COR-L47 (cell line): ENCODE results near the gene TTC24.
"Not testable (repeated sequence)": the region's sequence is repeated elsewhere in the genome, so short reads cannot be mapped to it uniquely, and the experiment has no call there.

ENCODE experiments used
- DNase-seq: peaks from one replicate; lab custom pipeline; 2025; lab: John Stamatoyannopoulos, UW

The TTC24 gene

DNA sequence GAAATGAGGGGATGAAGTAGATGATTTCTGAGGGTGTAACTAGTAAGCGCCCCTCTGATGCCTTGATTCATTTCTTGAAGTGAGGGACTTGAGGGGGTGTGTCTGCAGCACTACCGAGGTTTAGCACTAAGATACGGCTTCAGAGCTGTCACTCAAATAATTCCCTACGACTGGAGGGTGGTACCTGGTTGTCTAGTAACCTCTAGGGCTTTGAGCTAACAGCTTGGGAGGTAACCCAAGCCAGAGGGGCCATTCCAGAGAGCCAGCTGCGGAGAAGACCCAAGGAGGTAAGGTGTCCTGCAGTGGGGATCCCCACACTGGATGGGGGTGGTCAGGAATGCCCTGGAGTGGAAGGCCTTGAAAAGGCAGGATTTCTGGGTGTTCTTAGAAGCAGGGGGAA, at the start of gene TTC24:
Gene TTC24 (plus strand): TSS at position 252 of the 400 bp plus-strand sequence. CDS start 1,642 bp downstream, outside the sequence.
- no peak for DNase-seq

DNA sequence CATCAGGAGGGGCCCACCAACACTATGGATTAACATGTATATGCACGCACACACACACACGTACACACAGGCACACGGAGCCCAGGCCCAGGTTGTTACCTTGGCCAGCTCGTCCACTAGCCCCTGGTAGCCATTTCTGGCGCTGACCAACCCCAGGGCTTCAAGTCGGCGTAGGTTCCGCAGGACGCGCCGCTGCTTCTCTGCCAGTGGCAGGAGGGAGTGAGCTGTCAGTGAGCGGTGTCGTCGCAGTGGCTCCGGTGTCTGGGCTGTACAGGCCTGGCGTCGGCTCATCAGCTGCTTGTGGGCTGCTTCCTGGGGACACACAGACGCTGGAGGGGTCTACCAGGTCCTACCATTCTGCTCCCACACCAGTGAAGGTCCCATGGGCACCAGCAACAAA, 49.5 kb upstream of the TTC24 start:
- no peak for DNase-seq

DNA sequence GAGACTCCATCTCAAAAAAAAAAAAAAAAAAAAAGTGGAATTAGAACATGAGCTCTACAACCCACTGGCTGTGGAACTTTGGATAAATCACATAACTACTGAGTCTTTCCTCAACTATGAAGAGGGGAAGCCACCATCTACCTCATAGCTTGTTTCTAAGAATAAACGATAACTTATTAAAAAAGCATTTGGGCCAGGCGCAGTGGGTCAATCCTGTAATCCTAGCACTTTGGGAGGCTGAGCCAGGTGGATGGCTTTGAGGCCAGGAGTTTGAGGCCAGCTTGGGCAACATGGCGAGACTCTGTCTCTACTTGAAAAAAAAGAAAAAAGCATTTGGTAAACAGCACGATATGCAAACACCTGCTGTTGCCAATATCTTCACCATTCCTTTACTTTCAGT, 47.1 kb upstream of the TTC24 start:
- DNase-seq, result no peak

DNA sequence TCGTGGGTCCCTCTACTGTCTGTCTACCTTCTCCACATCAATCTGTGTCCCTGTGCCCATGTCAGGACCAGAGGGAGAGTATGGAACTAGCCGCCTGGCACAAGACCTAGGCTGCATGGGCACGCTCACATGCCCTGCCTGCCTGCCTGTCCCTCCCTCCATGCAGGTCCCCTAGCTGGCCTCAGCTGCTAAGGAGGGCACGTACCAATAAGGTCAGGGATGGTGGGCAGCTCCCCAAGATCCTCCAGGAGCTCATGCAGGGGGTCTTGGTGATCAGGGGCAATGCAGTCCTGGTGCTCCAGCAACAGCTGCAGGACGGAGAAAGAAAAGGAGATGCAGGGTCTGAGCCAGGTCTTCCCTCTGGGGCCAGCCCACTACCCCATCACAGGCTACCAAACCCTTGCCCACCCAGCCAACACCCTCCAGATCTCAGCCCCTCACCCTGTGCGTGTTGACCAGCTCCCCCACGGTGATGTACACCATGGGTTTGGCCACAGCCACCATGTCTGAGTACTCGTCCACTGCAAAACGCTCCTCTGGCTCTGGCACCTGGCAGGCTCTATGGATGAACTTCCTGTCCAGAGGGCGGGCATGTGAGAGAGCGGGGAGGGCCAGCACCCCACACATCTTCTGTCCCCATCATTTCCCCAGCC, 45.8 kb upstream of the TTC24 start:
- no peak for DNase-seq

DNA sequence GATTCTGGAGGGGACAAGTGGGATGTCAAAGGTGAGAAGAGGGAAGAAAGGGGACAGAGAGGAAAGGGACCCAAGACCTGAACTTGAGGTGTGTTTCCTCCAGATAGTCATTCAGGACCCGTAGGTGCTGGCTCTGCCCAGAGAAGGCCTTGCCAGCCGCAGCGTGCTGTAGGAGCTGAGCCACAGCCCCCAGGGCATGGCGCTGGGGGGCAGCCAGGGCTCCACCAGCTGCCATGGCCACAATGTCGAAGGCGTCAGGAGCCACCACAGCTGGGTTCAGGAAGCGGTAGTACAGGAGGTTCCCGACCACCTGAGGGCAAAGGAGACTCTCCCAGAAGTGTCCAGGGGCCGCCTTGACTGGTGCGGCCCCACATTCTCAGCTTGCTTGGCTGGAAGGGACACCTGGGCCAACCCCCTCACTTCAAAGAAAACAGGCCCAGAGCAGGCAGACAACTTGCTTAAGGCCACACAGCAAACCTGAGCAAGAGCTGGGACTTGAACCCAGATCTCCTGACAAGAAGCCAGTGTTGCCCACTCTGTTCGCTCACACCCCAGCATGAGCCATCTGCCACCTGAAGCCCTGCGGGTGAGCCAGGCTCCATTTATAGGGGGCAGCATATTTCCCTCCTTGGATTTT, 45.0 kb upstream of the TTC24 start:
- DNase-seq, result no peak

DNA sequence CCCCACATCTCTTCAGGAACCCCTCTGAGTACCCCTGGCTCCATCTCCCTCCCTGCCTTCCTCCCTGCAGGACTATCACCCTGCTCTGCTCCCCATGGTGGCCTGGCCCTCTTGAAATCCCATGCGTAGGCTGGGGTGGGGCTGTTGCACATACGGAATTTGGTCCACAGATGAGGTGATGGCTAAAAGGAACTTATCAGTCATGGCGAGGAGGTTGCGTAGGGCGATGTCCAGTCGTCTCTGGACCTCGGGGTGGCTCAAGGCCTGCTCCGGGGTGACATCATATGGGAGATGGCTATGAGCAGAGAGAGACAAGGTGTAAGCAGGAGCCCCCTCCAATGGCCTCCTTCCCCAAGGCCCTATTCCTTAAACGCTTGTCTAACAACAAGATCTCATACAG, 42.5 kb upstream of the TTC24 start:
- DNase-seq, result no peak

DNA sequence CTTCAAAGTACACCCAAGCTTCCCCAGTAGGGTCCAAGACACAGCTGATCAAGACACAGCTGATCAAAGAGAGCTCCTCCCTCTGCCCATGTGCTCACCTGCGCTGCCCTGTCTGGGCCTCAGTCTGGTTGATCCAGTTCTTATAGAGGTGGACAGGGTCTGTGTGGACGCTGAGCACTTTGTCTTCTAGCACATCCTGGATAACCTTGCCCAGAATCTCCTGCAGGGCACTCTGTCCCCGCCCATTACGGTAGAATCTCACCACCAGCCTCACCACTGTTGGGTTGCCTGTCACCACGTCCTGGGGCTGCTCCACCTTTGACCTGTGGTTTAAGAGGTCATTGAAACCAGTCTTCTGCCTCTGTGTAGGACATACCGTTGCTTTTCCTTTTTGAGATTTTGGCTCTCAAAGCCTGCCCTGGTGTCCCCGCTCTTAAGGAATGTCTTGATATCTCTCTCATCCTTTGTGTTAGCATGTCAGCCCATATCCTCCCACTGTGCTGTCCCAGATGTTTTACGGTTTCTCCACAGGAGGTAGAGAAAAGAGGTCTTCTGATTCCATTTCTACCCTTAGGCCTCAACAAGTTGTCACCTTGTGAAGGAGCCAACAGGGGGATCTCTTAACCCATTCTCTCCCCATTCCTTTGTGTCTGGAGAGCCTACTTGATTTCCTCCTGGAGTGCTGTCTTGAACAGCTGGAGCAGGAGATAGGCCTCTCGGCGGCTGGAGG, 40.6 kb upstream of the TTC24 start:
- DNase-seq, result no peak

DNA sequence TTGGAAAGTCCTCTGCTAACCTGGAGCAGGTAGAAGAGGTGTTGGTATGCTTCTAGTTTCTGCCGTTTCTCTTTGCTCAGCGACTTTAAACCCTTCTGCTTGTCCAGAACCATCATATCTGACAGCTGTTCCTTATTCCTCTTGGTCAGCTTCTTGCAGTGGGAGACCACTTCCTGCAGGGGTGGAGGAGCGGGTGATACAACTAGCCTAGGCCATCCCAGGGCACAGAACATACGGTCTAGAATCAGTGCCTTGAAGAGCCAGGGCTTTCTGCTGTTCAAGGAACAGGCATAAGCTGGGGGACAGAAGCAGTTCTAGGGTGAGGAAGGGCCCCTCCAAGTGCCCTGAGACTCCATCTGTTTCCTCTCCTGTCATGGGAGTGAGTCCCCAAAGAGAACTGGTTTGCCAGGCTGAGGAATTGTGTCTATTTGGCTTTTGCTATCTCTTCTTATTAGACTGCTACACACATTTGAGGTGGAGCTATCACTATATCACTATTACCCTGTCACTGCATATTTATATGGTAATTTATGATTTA, 39.6 kb upstream of the TTC24 start:
- no peak for DNase-seq

DNA sequence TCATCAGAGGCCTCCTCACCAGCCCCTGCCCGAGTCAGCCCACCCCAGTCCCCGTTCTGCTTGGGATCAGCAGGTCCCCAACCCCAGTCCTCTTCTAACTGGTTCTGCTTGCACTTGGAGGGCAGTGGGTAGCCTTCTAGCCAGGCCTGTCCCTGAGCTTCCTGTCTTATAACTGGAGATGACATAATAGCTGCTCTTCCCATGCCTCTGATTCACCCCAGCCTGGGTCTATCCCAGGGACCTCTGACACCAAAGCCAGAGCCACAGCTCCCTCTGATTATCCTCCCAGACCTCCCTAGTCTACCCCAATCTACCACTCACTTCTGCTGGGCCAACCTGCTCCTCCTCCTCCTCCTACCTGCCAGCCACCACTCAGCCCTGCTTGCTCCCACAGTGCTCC, 38.6 kb upstream of the TTC24 start:
- no peak for DNase-seq

DNA sequence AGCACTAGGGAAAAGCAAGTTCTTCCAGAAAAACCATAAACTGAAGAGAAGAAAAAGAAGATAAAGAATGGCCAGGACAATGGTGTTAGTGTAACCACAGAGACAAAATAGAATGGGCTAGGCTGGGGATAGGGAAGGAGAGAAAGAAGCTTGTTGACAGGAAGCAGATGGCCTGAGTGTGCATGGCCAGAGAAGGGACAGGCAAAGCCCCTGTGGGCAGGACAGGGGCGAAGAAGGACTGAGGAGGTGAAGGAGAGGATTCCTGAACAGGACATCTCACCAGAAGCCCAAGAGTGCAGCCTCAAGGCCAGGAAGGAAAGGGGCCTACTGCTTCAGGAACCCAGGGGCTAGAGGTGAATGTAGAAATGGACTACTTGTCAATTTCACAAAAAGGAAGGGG, 36.5 kb upstream of the TTC24 start:
- DNase-seq, result no peak

DNA sequence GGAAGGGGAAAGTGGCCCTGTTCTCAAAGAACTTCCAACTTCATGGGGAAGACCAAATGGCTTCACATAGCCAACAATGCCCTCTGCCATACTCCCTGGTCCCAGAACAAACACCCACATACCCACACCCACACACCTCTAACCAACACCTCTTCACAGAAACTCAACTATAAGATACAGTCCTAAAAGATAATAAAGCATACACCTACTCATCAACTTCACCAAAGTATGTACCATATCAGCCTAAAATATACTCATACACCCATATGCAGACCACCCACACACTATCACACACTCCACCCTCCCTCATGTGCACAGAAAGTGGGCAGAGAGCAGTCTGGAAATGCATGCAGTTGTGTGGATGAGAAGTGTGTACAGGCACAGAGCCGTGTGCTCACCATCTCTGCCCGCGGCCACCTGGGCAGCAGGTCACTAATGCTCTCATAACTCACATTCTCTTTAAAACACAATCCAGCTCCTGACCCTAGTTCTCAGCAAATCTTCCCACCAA, 34.9 kb upstream of the TTC24 start:
- no peak for DNase-seq

DNA sequence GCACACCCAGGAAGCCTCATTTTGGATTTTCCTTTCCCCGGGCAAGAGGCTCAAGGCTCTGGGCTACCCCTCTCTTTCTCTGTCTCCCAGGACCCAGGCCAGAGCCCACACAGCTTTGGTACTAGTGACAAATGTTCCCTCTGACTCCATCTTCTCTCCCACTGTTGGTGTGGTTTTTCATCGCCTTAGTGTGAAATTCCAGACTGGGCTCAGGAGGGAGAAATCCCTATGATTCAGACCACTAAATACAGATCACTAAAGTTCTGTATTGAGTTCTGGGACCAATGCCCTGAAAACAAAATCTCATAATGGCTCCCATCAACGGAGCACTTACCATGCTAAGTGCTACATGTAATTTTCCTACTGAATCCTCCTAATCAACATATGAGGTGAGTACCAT, 33.3 kb upstream of the TTC24 start:
- DNase-seq, result no peak

DNA sequence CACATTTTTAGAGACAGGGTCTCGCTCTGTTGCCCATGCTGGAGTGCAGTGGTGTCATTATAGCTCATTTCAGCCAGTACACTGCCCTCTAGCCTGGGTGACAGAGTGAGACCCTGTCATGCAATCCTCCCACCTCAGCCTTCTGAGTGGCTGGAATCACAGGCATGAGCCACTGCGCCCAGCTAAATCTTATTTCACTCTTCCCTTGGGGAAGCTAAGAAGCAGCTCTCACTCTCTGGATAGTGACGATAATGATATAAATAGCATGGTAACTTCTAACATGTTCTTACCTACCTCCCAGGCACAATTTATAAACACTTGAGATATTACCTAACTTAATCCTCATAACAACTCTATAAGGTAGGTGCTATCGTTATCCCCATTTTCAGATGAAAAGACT, 32.1 kb upstream of the TTC24 start:
- DNase-seq, result no peak

DNA sequence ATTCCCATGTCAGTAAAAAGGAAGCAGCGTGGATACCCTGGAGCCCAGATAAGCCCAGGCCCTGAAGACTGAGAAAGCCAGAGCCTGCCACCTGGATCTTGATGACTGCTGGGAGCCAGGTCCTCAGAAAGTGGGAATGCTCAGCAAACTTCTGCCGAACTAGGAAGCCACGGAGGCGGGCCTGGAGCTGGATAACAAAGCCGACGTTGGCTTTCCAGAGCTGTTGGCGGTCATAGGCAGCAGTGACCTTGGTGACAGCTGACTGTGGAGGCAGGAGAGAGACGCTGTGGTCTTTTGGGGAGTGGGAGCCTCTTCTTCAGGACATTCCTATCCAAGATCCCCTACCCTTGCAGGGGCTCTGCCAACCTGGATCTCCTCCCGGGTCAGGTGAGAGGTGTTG, 31.5 kb upstream of the TTC24 start:
- DNase-seq, result no peak

DNA sequence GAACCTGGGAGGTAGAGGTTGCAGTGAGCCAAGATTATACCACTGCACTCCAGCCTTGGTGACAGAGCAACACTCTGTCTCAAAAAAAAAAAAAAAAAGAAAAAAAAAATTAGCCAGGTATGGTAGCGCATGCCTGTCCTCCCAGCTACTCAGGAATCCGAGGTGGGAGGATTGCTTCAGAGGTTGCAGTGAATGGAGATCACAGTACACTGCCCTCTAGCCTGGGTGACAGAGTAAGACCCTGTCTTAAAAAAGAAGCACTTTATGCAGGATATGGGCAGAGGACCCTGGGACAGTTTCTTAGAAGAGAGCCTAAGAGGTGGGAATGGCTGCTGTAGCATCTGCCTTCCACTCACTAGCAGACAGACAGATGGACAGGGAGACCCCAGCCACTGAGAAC, 30.1 kb upstream of the TTC24 start:
- DNase-seq, result no peak

DNA sequence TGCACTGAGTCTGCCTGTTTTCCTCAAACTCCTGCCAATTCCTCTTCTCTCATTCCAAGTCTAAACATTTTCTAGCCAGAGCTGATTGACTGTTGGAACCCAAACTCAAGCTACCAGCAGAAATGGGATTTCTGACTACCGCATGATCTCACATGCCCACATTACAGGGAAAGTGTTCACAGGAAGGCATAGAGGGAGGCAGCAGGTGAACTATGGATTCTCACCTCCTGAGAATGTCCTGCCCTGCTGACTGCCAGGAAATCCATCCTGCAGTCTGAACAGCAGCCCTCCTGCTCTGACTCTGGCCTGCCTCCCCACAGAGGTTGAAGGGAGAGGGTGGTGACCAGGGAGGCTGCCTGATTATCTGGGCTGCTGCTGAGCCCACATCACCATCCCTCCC, 29.7 kb upstream of the TTC24 start:
- no peak for DNase-seq

DNA sequence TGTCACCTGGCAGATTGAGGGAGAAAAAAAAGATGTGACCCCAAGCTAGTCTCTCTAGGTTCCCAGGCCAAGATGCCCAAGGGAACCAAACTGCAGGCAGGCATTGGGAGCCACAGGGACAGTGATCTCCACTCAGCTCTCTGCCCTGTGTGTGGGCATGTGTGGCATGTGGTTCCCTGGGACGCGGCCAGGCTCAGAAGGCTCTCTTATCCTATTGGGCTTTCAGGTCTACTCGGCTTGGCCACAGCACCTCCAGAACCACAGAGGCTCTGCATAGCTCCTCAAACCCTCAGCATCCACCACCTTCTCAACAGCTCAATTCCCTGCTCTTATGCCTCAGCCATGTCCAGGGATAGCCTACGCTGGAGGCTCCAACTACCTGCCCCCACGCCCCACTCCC, 29.2 kb upstream of the TTC24 start:
- no peak for DNase-seq

DNA sequence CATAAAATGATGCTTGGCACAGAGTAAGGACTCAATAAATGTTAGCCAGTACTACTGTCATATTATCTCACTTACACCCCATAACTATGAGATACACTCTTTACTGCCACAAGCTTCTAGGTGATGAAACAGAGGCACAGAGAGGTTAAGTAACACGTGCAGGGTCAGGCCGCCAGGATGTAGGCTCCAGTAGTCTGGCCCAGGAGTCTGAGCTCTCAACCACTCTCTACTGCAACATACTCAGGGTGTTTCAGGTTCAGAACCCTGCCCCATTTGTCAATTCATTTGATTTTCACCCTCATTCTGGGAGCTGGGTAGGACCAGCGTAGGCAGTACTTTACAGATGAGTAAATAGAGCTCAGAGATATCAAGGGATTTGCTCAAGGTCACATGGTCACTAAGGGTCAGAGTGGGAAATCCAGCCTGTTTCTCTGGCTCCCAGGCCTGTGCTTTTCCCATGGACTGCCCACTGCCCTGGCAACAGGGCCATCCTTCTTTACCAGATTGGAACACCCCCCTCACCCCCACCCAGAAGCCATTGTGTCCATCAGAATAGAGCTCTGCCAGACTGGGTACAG, 28.4 kb upstream of the TTC24 start:
- DNase-seq, result no peak

DNA sequence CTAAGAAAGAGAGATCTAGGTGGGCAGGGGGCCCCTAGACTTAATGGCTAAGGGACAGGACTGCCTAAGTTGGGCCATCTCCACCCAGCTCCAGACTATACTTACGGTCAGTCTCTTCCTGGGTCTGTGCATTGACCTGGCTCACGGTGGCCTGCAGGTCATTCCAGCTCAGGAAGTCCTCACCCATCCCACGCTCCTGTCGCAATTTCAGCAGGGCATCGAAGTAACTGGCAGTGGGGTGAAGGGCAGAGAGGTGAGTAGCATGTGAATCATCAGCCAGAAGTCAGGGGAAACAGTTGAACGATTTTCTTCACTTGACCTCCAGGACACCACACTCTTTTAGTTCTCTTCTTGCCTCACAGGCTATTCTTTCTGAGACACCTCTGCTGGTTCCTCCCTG, 27.7 kb upstream of the TTC24 start:
- no peak for DNase-seq

DNA sequence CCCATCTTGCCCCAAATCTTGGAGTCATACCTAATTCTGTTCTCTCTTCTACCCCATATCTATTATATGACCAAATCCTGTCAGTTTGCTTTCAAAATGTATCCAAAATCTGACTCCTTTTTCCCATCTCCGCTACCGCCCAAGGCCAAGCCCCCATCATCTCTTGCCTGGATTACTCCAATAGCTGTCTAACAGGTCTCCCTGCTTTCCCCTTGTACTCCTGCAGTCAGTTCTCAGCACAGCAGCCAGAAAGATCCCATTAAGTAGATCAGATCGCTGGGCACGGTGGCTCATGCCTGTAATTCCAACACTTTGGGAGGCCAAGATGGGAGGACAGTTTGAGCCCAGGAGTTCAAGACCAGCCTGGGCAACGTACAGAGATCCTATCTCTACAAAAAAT, 27.0 kb upstream of the TTC24 start:
- no peak for DNase-seq

DNA sequence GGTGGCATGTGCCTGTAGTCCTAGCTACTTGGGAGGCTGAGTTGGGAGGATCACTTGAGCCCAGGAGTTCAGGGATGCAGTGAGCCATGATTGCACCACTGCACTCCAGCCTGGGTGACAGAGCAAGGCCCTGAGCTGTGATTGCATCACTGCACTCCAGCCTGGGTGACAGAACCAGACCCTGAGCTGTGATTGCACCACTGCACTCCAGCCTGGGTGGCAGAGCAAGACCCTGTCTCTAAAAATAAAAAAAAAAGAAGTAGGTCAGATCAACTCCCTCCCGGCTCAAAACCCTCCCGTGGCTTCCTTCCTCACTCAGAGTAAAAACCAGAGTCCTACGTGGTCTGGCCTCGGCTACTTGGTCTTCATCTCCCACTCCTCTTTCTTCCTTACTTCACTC, 26.6 kb upstream of the TTC24 start:
- not testable (repeated sequence) for DNase-seq

DNA sequence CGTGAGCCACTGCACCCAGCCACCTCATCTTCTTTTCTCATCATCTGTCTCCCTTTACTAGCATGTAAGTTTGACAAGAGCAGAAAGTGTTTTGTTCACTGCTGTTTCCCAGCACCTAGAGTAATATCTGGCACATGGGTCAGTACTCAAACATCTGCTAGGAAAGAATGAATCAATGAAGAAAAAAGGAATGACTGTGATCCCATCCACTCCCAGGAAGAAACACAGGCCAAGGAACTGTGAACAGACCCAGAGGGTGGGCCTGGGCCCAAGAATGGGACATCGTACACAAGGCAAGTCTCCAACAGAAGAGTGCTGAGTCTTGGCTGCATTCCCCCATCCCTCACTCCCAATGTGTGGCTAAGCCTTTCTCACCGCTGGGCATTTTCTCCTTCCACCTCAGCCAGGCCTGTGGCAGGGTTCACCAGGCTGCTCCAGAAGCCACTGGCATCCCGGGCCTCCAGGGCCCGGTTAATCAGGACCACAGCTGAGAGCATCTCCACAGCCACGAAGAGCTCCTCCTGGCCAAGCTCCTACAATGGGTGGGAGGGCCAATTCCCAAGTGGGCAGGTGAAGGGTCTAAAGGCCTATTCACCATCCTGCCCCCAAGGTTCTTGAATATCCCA, 25.6 kb upstream of the TTC24 start:
- no peak for DNase-seq
